Stimulated activated CD4-positive, alpha-beta T cell treated with anti-CD3 and anti-CD28 coated beads, TNF-alpha, amount 100 ng/mL, for 48 hours (primary cell): ENCODE measurements around the gene CRACR2B.

ENCODE experiments used
- DNase-seq, 3 donors: peaks; one replicate each; pipeline ENCODE4 v3.0.0-alpha.2; 2020; ENCODE audit warnings: low read depth in 3 of 3

Gene CRACR2B

DNA sequence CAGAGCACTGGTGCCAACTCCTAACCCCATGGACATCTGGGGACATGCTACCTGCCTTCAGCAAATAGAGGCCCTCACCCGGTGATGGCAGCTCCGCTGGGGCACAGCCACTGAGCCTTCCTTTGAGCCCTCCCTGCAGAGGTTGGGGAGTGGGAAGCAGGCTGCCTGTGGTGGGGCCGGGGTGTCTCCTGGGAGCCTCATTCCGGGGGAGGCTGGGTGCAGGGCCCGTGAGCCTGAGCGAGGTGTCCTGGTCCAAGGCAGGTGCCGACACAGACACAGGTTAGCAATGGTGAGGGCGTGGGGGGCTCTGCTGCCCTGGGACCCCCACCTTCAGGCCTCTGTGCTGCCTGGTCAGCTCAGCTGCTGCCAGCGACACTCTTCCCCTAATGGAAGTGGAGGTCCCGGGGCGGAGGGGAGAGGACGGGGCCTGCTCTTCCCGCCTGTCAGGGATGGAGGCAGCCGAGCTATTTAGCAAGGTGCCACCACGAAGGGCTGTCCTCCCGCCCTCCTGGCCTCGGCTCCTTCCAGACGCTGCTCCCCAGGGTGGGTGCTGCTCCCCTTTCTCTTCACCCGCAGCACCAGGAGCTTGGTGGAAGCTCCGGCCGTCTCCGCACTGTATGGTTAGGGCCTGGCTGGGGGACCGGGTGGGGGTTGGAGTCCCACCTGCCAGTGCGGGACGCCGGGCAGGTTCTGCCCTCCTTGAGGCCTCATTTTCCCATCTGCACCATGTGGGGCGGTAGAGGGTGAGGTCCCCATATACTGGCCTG lies 26.1 kb downstream of the CRACR2B start:
- no peak for DNase-seq

GRCh38 chr11:854601-855329 lies 27.0 kb downstream of the CRACR2B start:
- DNase-seq: no peak

- no peak for DNase-seq
Measured at GRCh38 chr11:855330-855674, 27.6 kb downstream of the CRACR2B start.

DNA sequence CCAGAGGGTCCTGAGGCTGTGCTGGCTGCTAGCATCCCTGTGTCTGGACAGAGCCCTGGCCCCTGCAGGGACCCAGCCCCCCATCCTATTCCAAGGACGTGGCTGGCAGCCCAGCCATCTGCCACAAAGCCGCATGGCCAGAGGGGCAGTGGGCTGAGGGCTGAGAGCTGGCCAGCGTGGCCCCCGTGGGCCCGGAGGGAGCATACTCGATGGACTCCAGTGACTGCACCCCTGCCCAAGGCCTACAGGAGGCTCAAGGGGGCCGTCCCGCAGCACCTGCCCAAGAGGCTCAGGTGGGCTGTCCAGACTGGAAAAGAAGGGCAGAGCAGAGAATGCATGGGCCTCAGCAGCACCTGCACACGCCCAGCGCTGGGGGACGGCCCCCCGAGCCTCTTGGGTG lies 28.1 kb downstream of the CRACR2B start:
- DNase-seq: no peak

DNA sequence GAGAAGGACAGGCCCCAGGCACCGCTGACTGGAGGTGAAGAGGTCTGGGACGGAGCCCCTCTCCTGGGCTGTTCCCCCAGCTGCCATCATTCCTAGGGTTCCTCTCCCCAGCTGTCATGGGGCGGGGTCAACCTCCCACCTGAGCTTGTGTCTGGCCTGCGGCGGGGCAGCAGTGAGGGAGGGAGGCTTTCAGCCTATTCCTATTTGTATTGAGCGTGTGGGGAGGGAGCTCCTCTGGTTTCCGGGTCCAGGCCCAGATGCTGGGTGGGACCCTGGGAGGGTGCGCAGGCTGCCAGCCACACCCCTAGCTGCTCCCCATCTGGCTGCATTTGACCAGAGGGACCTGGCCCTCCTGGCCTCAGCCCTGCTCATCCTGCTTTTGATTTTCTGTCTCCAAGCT lies 28.7 kb downstream of the CRACR2B start:
- DNase-seq: no peak

DNA sequence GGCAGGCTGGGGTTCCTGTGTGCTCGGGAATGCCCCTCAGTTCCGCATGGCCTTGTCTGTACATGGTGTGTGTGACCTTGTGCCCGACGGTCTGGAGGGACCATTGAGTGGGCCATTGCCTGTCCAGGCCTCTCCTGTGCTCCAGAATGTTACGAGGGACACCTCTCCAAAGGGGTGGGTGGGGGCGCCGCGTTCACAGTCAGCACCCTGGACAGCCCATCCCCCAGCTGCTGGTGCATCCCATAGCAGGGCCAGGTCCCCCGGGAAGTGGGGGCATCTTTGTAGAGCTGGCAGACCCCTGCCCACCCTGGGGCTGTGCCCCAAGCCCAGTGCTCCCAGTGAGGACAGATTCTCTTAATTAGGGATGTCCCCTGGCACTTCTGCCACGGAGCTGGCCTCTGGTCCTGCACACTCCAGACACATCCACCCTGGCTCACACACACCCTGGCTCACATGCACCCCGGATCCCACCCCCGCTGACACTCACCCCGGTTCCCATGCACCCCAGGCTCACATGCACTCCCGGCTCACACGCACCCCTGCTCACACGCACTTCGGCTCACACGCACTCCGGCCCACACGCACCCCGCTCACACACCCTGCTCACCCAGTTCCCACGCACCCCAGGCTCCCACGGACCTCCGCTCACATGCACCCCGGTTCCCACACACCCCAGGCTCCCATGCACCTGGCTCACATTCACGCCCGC lies 30.5 kb downstream of the CRACR2B start:
- DNase-seq: no peak

- DNase-seq: no peak
Measured at GRCh38 chr11:858762-859339, 31.1 kb downstream of the CRACR2B start.

DNA sequence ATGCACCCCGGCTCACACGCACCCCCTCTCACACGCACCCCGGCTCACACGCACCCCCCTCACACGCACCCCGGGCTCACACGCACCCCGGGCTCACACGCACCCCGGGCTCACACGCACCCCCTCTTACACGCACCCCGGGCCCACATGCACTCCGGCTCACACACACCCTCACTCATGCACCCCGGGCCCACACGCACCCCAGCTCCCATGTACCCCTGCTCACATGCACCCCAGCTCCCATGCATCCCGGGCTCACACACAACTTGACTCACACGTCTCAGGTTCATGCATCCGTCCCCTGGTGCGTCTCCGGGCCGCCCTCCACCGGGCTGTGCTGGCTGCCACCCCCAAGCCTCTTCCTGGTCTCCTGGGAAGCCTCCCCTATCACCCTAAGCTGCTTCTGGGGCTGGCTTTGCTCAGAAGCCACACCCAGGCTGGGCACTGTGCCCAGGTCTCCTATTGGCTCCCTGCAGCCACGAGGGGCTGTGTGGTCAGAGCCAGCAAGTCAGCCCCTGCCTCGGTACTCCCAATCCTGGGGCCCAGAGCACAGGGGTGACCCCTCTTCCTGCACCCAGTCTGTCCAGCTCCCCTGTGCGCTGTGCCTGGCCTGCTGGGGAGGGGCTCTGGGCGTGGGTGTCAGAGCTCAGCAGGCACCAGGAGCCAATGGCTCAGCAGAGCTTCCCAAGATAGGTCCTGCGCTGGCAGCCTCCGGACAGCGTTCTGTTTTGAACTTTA lies 31.8 kb downstream of the CRACR2B start:
- DNase-seq: no peak

GRCh38 chr11:860234-861104 lies 32.8 kb downstream of the CRACR2B start:
- DNase-seq: no peak

- no peak for DNase-seq
Measured at GRCh38 chr11:861105-861479, 33.4 kb downstream of the CRACR2B start.

- no peak for DNase-seq
Measured at GRCh38 chr11:862081-862661, 34.5 kb downstream of the CRACR2B start.

- no peak for DNase-seq
Measured at GRCh38 chr11:862696-863022, 34.9 kb downstream of the CRACR2B start.

DNA sequence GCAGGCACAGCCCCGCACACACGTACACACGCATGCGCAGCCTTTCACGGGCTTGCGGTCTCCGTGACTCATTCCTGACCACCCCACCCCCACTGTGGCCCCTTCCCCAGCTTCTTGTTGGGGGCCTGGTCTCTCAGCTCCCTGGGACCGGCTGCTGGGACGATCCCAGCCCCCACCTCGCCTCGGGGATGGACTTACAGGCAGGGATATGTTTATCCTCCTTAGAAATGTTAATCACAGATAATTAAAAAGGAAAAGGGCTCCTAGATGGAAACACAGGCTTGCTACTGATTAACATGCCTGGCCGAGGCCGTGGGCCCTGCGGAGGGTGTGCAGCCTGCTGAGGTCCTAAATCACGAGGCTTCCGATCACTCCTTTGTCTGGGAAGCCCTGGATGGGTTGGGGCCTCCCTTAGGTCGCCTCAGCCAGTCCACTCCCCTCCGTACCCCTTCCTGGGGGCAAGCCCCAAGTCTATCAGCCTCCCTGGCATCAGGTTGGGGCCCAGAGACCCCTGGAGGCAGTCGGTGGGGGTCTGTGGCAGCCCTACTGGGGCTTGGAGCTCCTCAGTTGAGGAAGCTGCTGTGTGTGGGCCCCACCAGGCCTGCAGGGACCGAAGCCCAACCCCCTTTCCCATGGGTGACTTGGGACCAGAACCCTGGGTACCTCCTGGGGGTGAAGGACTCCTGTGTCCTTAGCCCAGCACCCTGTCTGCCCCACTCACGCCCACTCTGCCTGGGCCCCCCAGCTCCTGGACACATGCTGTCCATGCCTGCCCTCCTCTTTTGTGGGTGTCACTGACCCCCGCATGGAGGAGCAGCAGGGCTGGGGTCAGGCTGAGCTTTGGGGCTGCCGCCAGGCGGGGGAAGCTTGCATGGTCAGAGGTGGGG lies 35.5 kb downstream of the CRACR2B start:
- no peak for DNase-seq

GRCh38 chr11:863910-864827 lies 36.5 kb downstream of the CRACR2B start:
- DNase-seq: no peak

- DNase-seq: no peak
Measured at GRCh38 chr11:864898-865297, 37.2 kb downstream of the CRACR2B start.

GRCh38 chr11:865462-866430 lies 38.0 kb downstream of the CRACR2B start:
- no peak for DNase-seq

DNA sequence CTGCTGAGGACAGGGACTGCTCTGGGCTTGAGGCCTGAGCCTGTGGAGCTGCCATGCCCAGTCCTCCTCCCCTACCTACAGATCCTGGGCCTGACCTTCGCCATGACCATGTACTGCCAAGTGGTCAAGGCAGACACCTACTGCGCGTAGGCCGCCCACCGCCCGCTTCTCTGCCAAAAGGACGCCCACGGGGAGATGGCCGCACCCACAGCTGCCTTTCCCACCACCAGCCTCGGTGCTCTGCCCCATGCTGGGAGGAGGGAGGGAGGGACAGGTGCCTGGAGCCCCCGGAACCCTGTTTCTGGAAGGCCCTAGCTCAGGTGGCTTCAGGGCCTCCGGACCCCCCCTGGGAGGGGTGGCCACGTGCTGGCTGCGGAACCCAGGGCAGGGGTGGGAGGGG lies 38.8 kb downstream of the CRACR2B start:
- DNase-seq: no peak
